Ishikawa (cell line): Measurements from ENCODE around the gene ZNF586.
A peak's percentile ranks its signal among the peaks of the same experiment; 100 is the strongest.

Experiments used
- CEBPB ChIP-seq: IDR thresholded peaks from 2 replicates; pipeline ENCODE4 v1.6.1; 2012
- CREB1 ChIP-seq: IDR thresholded peaks from 2 replicates; pipeline ENCODE4 v1.6.1; 2012; ENCODE audit warnings: low read depth
- EGR1 ChIP-seq: IDR thresholded peaks from 2 replicates; pipeline ENCODE4 v1.6.1; 2012
- EP300 ChIP-seq: IDR thresholded peaks from 2 replicates; pipeline ENCODE4 v1.6.1; 2012; ENCODE audit warnings: borderline replicate concordance
- FOXM1 ChIP-seq: IDR thresholded peaks from 2 replicates; pipeline ENCODE4 v1.6.1; 2012; ENCODE audit warnings: low read depth, borderline replicate concordance
- NFIC ChIP-seq: IDR thresholded peaks from 2 replicates; pipeline ENCODE4 v1.6.1; 2012
- RAD21 ChIP-seq: IDR thresholded peaks from 2 replicates; pipeline ENCODE4 v1.6.1; 2012; ENCODE audit warnings: low read depth
- TAF1 ChIP-seq: IDR thresholded peaks from 2 replicates; pipeline ENCODE4 v1.6.1; 2012; ENCODE audit warnings: low read depth, mild to moderate bottlenecking
- TCF12 ChIP-seq: IDR thresholded peaks from 2 replicates; pipeline ENCODE4 v1.6.1; 2012; ENCODE audit warnings: low read depth
- TEAD4 ChIP-seq: IDR thresholded peaks from 2 replicates; pipeline ENCODE4 v1.6.1; 2012
- USF1 ChIP-seq: IDR thresholded peaks from 2 replicates; pipeline ENCODE4 v1.6.1; 2012
- YY1 ChIP-seq: IDR thresholded peaks from 2 replicates; pipeline ENCODE4 v1.6.1; 2012; ENCODE audit warnings: low read depth
- ZBTB7A ChIP-seq: IDR thresholded peaks from 2 replicates; pipeline ENCODE4 v1.6.1; 2012; ENCODE audit warnings: low read depth
- TF ChIP-seq, protein P1 (sequence below): IDR thresholded peaks from 2 replicates; pipeline ENCODE4 v1.6.1; 2012; ENCODE audit warnings: low read depth, mild to moderate bottlenecking
- TF ChIP-seq, protein P2 (sequence below): IDR thresholded peaks from 2 replicates; pipeline ENCODE4 v1.6.1; 2012

ZNF586 gene

DNA sequence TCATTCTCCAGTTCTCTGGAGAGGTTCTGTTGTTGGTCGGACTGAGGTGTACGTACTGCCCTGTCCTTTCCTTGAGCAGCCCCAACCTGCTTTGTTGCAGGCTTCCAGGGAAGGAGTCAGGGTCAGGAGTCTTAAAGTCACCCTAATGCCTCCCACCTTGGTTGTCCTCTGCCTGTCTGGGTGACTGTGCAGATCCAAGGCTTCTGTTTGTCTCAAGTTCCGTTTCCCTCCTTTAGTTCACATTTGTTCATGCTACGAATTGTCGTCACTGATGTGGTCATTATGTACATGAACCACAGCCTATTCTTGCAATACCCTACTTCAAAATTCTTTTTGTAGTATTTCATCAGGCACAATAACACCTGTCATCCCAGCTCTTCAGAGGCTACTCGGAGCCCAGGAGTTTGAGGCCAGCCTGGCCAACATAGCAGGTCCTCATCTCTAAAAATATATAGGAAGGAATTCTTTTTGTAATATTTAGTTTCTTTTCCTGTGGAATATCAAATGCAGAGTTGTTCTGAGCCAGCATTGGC is 7.4 kb downstream of the ZNF586 start:
- TF ChIP-seq TAF1 = no peak
- TF ChIP-seq, protein P1, sequence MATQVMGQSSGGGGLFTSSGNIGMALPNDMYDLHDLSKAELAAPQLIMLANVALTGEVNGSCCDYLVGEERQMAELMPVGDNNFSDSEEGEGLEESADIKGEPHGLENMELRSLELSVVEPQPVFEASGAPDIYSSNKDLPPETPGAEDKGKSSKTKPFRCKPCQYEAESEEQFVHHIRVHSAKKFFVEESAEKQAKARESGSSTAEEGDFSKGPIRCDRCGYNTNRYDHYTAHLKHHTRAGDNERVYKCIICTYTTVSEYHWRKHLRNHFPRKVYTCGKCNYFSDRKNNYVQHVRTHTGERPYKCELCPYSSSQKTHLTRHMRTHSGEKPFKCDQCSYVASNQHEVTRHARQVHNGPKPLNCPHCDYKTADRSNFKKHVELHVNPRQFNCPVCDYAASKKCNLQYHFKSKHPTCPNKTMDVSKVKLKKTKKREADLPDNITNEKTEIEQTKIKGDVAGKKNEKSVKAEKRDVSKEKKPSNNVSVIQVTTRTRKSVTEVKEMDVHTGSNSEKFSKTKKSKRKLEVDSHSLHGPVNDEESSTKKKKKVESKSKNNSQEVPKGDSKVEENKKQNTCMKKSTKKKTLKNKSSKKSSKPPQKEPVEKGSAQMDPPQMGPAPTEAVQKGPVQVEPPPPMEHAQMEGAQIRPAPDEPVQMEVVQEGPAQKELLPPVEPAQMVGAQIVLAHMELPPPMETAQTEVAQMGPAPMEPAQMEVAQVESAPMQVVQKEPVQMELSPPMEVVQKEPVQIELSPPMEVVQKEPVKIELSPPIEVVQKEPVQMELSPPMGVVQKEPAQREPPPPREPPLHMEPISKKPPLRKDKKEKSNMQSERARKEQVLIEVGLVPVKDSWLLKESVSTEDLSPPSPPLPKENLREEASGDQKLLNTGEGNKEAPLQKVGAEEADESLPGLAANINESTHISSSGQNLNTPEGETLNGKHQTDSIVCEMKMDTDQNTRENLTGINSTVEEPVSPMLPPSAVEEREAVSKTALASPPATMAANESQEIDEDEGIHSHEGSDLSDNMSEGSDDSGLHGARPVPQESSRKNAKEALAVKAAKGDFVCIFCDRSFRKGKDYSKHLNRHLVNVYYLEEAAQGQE = no peak
- no peak for TF ChIP-seq CEBPB
- no peak for TF ChIP-seq FOXM1
- TF ChIP-seq, protein P2, sequence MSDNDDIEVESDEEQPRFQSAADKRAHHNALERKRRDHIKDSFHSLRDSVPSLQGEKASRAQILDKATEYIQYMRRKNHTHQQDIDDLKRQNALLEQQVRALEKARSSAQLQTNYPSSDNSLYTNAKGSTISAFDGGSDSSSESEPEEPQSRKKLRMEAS = no peak
- TF ChIP-seq USF1 = no peak
- TF ChIP-seq YY1 = no peak
- no peak for TF ChIP-seq EGR1
- no peak for TF ChIP-seq EP300
- no peak for TF ChIP-seq NFIC
- no peak for TF ChIP-seq TEAD4
- no peak for TF ChIP-seq TCF12
- TF ChIP-seq ZBTB7A = no peak
- no peak for TF ChIP-seq CREB1
- no peak for TF ChIP-seq RAD21

GRCh38 chr19:57778336-57778735 is 8.9 kb downstream of the ZNF586 start:
- TF ChIP-seq USF1 (no peak), FOXM1 (no peak), TCF12 (no peak), ZBTB7A (no peak), TAF1 (no peak), CEBPB (no peak), EGR1 (no peak), RAD21 (no peak), TEAD4 (no peak), CREB1 (no peak), NFIC (no peak), EP300 (no peak), YY1 (no peak)
- TF ChIP-seq, protein P2 = no peak
- TF ChIP-seq, protein P1 = no peak

- no peak for TF ChIP-seq FOXM1
- TF ChIP-seq TEAD4 = no peak
- no peak for TF ChIP-seq RAD21
- TF ChIP-seq TCF12 = no peak
- no peak for TF ChIP-seq USF1
- TF ChIP-seq EP300 = no peak
- TF ChIP-seq NFIC = no peak
- no peak for TF ChIP-seq CREB1
- TF ChIP-seq EGR1 = no peak
Observed at GRCh38 chr19:57779220-57779845, 9.9 kb downstream of the ZNF586 start.

DNA sequence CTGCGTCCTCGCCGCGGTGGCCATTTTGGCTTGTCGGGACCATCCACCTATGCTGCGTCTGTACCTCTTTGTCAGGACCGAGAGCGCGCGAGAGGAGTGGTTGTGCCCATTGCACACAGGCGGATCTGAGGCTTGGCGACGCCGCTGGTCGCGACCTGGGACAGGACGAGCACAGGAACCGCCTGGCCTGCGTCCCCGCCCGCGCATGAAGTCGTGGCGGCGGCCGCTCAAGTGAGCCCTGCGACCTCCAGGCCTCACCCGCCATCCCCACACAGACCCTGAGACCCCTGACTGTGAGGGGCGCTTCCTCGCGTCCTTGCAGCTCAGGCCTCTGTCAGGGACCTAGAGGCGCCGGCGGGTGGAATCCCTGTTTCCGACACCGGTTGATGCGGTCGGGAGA is 16.8 kb downstream of the ZNF586 start:
- TF ChIP-seq CREB1 (no peak), USF1 (no peak), TCF12 (no peak)

GRCh38 chr19:57786906-57787305 is 17.4 kb downstream of the ZNF586 start:
- peak; percentile 49; the same call in 1 of the 2 replicates for TF ChIP-seq TEAD4
- TF ChIP-seq, protein P1 = no peak
- TF ChIP-seq NFIC = 0 out of 2 replicates have a peak, but pooled peaks have one; percentile 36
